HL-60 (cell line): ENCODE data around the gene ACHE.

Experiments
- DNase-seq, 2 experiments: peaks; one replicate each; pipeline ENCODE4 v3.0.0-alpha.2; 2010 to 2020; ENCODE audit warnings: low read depth in 1 of 2, low spot score in 1 of 2
- H3K27ac ChIP-seq: fragments of 250-450 bp; sonication (Bioruptor Pico); replicated peaks from 2 replicates; pipeline ENCODE4 v1.5.1; 2020; ENCODE audit warnings: mild to moderate bottlenecking, moderate library complexity
- H3K27me3 ChIP-seq: fragments of 250-450 bp; sonication (Bioruptor Pico); 2 replicates; pipeline ENCODE4 v1.5.1; 2021; ENCODE audit warnings: mild to moderate bottlenecking, moderate library complexity; ENCODE audit not compliant: insufficient read depth, poor library complexity, severe bottlenecking
- H3K4me3 ChIP-seq: replicated peaks from 2 replicates; pipeline ENCODE4 v1.5.1; 2011; ENCODE audit warnings: mild to moderate bottlenecking, control low read depth, low read length; ENCODE audit not compliant: insufficient read depth
- CTCF ChIP-seq: IDR thresholded peaks from one replicate; pipeline ENCODE4 v1.5.1; 2011; ENCODE audit warnings: low read length, control low read depth, inconsistent platforms; ENCODE audit not compliant: insufficient read depth
- GABPA ChIP-seq: IDR thresholded peaks from 2 replicates; pipeline ENCODE4 v1.6.1; 2012; ENCODE audit warnings: low read depth
- POLR2AphosphoS5 ChIP-seq: IDR thresholded peaks from 2 replicates; pipeline ENCODE4 v1.6.1; 2012; ENCODE audit warnings: low read depth
- REST ChIP-seq: IDR thresholded peaks from 2 replicates; pipeline ENCODE4 v1.6.1; 2012; ENCODE audit warnings: low read depth; ENCODE audit not compliant: insufficient replicate concordance
- SPI1 ChIP-seq: IDR thresholded peaks from 2 replicates; pipeline ENCODE4 v1.6.1; 2012; ENCODE audit warnings: low read depth, mild to moderate bottlenecking, borderline replicate concordance

Gene ACHE

DNA sequence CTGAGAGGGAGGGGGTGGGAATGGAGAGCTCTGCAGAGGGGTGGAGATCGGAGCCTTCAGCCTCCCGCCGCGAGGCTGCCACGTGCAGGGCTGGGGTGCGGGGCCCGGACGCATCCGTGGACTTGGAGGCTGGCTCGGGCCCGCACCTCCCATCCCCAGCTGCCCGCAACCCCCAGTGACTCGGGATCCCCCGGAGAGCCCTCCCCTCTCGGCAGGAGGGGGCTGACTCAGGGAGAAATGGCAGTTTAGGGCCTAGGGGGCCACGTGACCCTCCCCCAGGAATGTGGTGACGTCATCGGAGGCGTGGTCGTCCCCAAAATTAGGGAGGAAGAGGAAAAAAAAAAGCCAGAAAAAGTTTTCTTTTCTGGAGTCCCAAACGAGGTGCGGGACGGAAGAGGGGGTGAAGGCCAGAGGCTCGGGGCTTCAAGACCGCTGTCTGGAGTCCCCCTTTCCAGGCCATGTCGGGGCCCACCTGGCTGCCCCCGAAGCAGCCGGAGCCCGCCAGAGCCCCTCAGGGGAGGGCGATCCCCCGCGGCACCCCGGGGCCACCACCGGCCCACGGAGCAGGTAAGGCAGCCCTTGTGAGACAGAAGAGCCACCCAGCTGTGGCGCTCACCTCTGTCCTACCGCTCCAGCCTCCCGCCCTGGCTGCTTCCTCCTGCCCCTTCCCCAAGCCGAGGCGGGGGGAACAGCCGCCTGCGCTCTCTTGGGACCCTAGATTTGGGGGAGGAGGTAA lies 28.5 kb downstream of the ACHE start, which contains the start of gene TRIP6:
TSS of gene TRIP6 (plus strand) at position 348 of the 736 bp plus-strand sequence. CDS start at position 459, 111 bp downstream.
- DNase-seq, result peak; percentile 85 to 91
- TF ChIP-seq GABPA (no peak), SPI1 (peak; percentile 54; the same call in 1 of the 2 replicates), POLR2AphosphoS5 (peak; percentile 70; the same call in 1 of the 2 replicates), CTCF (no peak)
- H3K4me3 ChIP-seq, result peak within 1 kb of the TSS; percentile 66
- H3K27ac ChIP-seq, result peak within 1 kb of the TSS; percentile 90
- no peaks in the 10 kb centered on the region for H3K27me3 ChIP-seq

- H3K4me3 ChIP-seq, result peak overlapping the region; percentile 66
- no peak for TF ChIP-seq POLR2AphosphoS5
- no peak for TF ChIP-seq SPI1
- no peak for TF ChIP-seq REST
- no peak for TF ChIP-seq CTCF
- TF ChIP-seq GABPA, result no peak
- peak overlapping the region; percentile 90 for H3K27ac ChIP-seq
Measured at GRCh38 chr7:100866729-100867039, 29.0 kb downstream of the ACHE start.

DNA sequence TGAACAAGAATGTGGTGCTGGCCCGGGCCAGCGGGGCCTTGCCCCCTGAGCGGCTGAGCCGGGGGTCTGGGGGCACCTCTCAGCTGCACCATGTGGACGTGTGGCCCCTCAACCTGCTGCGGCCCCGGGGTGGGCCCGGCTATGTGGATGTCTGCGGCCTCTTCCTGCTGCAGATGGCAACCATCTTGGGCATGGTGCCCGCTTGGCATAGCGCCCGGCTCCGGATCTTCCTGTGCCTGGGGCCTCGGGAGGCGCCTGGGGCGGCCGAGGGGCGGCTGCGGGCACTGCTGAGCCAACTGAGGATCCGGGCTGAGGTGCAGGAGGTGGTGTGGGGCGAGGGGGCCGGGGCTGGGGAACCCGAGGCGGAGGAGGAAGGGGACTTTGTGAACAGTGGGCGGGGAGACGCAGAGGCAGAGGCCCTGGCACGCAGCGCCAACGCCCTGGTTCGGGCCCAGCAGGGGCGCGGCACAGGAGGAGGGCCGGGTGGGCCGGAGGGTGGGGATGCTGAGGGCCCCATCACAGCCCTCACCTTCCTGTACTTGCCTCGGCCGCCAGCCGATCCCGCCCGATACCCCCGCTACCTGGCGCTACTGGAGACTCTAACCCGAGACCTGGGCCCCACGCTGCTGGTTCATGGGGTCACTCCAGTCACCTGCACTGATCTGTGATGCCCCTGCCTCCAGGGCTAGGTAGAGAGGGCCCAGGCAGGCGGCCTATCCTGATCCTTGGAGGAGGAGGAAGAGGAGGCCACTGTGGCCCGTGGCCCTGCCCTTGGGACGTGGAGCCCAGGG lies 29.6 kb downstream of the ACHE start:
- DNase-seq, result peak in 1 of 2 experiments; percentile 70
- peak; percentile 22; the same call in 1 of the 2 replicates for TF ChIP-seq POLR2AphosphoS5
- TF ChIP-seq GABPA, result no peak
- Histone ChIP-seq H3K27me3 (no peaks in the 10 kb centered on the region), H3K4me3 (no peak overlapping the region; the same call in 1 of the 2 replicates), H3K27ac (peak overlapping the region; percentile 90)

More at GRCh38 chr7:100866729-100867039, 29.0 kb downstream of the ACHE start:
- H3K27me3 ChIP-seq, result no peaks in the 10 kb centered on the region
- no peak for DNase-seq

DNA sequence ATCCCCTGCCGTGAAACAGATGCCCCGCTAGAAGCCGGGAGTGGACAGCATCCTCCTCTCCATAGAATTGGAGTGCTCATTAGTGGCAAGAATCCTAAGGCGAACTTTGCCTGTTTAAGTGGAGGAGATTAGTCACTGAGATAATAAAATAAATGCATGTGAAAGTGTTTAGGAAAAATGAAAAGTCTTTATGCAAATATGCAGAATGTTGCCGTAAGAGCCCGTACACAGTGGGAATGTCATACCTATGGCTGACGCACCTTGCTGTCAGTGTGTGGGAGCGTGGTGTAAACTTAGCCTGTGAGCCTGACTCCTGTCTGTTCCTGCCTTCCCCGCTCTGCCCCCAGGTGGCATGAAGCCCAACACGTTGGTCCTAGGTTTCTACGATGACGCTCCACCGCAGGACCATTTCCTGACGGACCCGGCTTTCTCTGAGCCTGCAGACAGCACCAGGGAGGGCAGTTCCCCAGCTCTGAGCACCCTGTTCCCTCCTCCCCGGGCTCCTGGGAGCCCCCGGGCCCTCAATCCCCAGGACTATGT lies 30.2 kb downstream of the ACHE start:
- Histone ChIP-seq H3K27ac (peak overlapping the region; percentile 90), H3K4me3 (no peak overlapping the region), H3K27me3 (no peaks in the 10 kb centered on the region)
- TF ChIP-seq CTCF (no peak), POLR2AphosphoS5 (no peak), REST (no peak), GABPA (no peak), SPI1 (no peak)
- peak in 1 of 2 experiments; percentile 11 for DNase-seq
